ENCODE data around the gene ACTR1A.
A peak's percentile ranks its signal among the peaks of the same experiment; 100 is the strongest.
"Not testable (repeated sequence)": the region's sequence is repeated elsewhere in the genome, so short reads cannot be mapped to it uniquely, and the experiment has no call there.

The ACTR1A gene

DNA sequence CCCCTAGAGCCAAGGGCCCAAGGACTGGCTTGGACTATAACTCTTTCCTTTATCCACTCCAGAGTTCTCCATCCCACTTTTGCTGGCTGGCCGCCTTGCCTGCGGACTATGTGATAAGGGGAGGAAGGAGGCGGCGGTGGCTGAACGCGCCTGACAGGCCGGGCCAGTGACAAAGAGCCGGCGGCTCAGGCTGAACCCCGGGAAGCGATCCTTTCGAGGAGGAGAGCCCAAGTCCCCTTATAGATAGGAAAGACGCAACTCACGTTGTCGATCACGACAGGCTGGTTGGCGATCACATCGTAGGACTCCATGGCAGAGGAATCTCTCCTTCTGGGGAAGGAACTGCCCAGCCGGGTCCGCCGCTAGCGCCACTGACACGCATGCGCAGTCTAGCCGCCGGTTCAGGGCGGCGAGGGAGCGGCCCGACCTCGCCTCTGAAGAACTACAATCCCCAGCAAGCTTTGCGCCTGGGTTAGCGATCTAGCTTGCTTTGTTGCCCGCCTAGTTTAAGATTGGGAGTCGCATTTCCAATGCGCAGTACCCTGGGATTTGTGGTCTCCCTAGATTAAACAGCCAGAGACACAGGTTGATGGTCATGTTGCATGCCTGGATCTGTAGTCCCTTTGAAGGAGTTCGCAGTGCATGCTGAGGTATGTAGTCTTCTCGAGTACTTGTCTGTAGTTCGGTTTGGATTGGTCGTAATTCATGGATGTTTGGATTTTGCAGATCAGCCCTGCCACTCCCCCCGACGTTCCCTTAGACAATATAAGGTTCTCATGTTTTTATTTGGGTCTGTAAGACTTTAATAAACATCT lies at the start of gene ACTR1A:
ACTR1A (minus strand) TSS at position 376 of the 815 bp plus-strand sequence; CDS start at position 311, 65 bp downstream.
- peak; percentile 74 for DNase-seq (ENCODE audit: insufficient read length, low spot score)
- FAIRE-seq, result no peak

DNA sequence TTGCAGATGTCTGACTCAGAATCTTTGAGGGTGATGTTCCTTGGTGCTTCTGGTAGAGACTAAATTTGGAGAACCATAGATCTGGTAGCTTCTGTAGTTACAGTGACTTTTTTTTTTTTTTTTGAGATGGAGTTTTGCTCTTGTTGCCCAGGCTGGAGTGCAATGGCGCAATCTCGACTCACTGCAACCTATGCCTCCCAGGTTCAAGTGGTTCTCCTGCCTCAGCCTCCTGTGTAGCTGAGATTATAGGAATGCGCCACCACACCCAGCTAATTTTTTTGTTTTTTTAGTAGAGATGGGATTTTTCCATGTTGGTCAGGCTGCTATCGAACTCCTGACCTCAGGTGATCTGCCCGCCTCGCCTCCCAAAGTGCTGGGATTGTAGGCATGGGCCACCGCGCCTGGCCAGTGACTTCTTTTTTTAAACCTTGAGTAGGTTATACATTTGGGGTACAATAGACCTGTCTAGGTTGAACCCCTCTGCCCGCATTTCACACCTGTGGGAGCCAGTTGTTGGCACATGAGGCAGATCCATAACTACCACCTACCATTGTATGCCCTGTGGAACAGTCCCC lies 48.2 kb upstream of the ACTR1A start:
- DNase-seq (ENCODE audit: insufficient read length, low spot score), result no peak

DNA sequence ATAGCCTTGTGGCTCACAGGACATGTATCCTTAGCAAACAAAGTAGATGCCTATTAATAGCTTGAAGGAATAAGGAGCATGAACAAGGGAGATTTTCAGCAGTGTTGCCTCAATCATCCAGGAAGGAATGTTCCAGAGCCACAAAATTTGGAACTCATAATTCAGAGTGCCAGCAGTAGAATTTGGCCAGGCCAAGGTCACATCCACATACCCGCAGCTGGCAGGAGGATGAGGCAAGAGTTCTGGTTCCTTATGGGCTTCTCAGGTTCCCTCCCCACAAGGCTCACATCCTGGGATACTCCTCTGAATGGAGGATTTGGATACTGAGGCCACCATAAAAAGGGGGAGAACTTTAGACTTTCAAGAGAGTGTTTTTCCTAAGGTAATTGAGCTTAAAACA lies 47.0 kb upstream of the ACTR1A start:
- FAIRE-seq (no peak), DNase-seq (ENCODE audit: insufficient read length, low spot score) (no peak)

More for the DNA sequence above, 48.2 kb upstream of the ACTR1A start:
- no peak for FAIRE-seq

DNA sequence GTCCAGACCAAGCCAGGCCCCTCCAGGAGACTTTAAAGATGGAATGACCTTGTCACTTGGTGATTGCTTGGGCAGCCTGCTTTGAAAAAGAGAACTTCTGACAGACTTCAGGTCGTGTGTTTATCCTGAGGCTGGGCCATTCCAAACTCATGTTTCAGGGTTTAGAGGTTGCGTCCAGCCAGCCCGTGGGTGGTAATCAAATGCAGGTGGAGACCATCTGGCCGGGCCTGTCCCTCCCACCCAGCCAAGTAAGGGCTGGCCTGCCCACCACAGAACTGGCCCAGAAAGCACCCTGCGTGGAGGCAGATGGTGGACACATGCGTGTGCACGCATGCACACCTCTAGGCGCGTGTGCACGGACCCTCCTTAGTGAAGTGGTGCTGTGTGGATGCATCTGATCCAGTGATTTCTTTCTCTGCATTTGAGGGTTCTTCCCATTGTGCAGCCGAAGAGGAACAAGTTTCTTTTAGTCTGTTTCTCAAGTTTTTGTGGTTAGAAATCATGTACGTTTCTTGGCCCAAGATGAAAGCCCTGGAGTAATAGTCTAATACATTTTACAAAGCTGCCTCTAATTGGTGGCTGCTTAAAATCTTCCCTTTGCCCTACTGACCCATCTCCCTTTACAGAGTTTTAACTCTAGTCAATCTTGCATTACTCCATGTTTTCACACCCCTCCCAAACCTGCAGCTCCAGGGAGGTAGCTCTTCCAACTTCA lies 44.3 kb upstream of the ACTR1A start:
- FAIRE-seq, result peak; percentile 23
- DNase-seq (ENCODE audit: insufficient read length, low spot score), result no peak

DNA sequence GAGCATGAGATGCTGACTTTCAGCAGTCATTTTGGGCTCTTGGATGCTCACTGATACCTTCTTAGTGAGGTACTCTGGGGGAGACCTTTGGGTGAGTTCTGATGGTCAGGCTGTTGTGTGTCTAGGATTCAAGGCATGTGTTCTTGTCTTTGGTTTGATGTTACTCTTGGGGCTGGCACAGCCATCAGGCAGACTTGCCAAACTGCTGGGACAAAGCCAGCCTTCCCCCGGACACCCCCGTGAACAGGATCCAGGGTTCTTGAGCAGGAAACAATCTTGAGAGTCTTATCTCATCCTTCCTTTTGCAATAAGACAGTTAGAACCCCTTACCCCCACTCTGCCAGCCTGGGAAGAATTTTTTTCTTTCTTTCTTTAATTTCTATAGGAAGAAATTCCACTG lies 43.5 kb upstream of the ACTR1A start:
- FAIRE-seq (no peak), DNase-seq (ENCODE audit: insufficient read length, low spot score) (no peak)

DNA sequence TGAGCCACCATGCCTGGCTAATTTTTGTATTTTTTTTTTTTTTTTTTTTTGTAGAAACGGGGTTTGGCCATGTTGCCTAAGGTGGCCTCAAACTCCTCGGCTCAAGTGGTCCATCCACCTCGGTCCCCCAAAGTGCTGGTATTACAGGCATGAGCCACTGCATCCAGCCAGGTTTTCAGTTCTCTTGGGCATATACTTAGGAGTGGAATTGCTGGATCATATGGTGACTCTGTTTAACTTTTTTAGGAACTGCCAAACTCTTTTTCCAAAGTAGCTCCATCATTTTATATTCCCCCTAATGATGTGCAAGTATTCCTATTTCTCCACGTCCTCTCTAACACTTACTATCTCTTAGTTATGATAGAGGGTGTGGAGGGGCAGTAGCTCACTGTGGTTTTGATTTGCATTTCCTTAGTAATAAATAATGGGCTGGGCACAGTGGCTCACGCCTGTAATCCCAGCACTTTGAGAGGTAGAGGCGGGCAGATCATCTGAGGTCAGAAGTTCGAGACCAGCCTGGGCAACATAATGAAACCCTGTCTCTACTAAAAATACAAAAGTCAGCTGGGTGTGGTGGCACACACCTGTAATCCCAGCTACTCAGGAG lies 42.9 kb upstream of the ACTR1A start:
- DNase-seq (ENCODE audit: insufficient read length, low spot score) (no peak), FAIRE-seq (no peak)

DNA sequence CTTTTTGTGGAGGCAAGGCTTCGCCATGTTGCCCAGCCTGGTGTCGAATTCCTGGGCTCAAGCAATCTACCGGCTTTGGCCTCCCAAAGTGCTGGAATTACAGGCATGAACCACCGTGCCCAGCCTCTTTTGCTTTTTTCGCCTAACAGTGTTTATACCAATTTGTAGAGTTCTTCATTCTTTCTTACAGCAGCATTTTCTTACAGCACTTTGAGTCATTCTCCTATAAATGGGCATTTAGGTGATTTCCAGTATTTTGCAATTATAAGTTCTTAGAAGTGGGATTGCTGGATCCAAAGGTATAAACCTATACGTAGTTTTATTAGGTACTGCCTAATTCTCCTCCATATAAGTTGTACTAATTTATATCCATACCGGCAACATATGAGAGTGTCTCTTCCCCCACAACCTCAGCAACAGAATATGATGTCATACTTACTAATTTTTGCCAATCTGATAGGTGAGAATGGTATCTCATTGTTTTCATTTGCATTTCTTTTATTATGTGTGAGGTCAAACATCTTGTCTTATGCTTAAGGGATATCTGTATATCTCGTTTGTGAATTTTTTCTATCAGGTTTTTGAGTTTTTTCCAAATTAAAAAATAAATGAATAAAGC lies 40.4 kb upstream of the ACTR1A start:
- FAIRE-seq, result no peak
- DNase-seq (ENCODE audit: insufficient read length, low spot score), result no peak

DNA sequence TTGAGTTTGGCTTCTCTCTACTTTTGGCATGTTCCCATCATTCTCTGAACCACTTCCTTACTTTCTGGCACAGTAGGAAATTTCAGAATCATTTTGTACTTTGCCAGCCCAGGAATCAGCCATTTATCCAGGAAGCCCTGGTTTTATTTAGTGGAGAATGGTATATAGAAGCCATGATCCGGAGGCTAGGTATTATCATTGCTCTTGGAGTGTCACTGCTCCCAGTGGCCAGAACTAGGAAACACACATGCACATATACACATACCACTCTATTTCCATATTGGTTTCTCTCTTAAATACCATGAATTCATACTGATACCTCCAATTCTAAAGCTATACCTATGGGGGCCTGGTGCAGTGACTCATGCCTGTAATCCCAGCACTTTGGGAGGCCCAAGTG lies 37.5 kb upstream of the ACTR1A start:
- DNase-seq (ENCODE audit: insufficient read length, low spot score), result no peak
- peak; percentile 81 for FAIRE-seq

DNA sequence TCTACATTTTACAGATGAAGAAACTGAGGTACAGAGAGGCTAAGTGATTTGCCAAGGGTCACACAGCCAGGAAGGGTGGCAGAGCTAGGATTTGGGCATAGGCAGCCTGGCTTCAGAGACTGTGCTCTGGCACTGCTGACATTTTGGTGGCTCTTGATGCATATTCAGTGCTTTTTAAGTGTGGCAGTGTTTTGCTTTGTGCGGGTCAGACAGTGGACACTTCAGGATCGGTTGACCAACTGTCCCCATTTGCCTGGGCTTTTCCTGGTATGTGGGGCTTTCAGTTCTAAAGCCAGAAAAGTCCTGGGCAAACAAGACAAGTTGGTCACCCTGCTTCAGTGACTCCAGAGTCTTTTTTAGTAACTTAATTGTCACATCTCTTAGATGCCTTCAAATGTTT lies 36.3 kb upstream of the ACTR1A start:
- DNase-seq (ENCODE audit: insufficient read length, low spot score) (no peak), FAIRE-seq (peak; percentile 74)

DNA sequence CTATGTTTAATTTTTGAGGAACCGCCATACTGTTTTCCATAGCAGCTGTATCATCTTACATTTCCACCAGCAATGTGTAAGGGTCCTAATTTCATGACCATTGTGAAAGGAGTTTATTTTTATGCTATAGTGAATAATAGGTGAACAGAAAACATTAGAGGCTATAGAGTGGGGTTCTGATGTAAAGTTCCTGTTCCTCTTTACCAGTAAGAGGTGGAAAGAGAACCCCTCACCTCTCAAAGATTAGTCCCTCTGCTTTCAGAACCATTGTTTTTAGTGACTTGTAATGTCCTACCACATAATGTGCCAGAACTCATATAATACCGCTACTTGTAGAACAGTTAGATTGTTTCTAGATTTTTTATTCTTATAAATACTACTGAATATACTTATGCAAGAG lies 35.4 kb upstream of the ACTR1A start:
- DNase-seq (ENCODE audit: insufficient read length, low spot score) (no peak), FAIRE-seq (peak; percentile 21)

DNA sequence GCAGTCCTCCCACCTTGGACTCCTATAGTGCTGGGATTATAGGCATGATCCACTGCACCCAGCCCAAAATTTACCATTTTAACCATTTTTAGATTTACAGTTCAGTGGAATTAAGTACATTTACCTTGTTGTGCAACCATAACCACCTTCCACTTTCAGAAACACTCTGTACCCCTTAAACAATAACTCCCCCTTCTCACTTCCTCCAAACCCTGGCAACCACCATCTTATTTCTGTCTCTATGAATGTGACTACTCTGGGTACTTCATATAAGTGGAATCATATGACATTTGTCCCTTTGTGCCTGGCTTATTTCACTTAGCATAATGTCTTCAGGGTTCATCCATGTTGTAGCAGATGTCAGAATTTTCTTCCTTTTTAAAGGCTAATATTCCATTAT lies 34.9 kb upstream of the ACTR1A start:
- DNase-seq (ENCODE audit: insufficient read length, low spot score) (no peak), FAIRE-seq (peak; percentile 93)

DNA sequence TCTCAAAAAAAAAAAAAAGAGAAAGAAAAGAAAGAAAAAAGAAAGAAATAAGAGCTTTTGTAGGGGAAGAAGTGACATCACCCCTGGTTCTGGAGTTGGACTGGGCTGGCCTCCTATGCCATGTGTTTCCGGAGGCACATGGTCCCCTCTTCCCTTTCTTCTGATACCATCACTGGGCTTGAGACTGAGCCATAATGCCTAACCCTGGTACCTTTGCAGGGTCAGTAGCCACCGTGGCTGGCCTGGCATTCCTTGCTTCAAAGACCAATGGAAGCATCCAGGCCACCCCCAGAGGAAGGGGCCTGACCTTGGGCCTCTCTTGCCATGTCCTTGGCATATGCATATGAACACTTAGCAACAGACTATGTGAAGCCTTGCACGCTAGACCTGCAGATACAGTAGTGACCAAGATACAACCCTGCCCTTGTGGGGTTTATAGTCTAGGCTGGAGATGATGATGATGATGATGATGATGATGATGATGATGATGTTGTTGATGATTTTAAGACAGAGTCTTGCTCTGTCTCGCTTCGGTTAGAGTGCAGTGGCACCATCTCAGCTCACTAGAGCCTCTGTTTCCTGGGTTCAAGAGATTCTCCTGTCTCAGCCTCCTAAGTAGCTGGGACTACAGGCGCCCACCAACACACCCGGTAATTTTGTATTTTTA lies 33.1 kb upstream of the ACTR1A start:
- DNase-seq (ENCODE audit: insufficient read length, low spot score), result no peak
- no peak for FAIRE-seq

DNA sequence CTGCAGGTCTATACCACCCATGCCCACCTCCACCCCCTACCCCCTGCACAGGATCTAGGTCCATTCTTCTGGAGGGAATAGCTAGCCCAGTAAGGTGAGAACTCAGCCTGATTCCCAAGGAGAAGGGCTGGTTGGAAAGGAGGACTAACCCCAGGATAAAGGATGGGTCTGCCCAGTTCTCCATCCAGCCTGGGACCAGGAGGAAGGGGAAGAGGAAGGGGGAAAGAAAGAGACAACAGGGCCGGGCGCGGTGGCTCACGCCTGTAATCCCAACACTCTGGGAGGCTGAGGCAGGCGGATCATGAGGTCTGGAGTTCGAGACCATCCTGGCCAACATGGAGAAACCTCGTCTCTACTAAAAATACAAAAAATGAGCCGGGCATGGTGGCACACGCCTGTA lies 32.5 kb upstream of the ACTR1A start:
- not testable (repeated sequence) for DNase-seq (ENCODE audit: insufficient read length, low spot score); FAIRE-seq

DNA sequence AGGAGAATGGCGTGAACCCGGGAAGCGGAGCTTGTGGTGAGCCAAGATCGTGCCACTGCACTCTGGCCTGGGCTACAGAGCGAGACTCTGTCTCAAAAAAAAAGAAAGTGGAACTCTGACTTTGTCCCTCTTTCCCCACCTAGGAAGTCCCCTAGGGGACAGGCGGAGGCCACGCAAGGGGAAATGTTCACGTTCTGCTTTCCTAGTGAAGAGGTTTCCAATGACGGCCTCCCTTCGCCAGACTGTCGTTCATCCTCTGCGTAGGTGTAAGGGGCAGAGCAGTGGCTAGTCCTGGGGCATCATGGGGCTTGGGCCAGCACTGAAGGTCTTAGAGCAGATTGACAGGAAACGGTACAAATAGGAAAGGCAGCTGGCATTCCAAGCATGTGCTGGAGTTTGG lies 31.8 kb upstream of the ACTR1A start:
- FAIRE-seq (no peak), DNase-seq (ENCODE audit: insufficient read length, low spot score) (no peak)

DNA sequence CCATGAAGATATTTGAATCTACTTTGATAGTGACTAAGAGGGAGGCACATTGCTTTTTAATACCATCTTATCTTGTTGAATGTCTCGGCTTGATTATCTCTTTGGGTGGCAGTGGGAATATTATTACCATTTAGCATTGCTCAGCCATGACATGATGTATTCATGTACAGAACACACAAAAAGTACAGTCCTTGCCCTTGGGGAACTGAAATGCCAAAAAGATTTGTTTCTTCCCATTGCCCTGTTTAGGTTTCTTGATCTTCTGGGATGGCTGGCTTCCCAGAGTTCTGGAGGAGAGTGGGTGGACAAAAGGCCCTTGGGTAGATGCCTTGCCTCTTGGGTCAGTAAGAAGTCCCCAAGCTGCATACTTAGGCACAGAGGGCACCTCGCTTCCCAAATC lies 25.0 kb upstream of the ACTR1A start:
- DNase-seq (ENCODE audit: insufficient read length, low spot score), result no peak
- no peak for FAIRE-seq

DNA sequence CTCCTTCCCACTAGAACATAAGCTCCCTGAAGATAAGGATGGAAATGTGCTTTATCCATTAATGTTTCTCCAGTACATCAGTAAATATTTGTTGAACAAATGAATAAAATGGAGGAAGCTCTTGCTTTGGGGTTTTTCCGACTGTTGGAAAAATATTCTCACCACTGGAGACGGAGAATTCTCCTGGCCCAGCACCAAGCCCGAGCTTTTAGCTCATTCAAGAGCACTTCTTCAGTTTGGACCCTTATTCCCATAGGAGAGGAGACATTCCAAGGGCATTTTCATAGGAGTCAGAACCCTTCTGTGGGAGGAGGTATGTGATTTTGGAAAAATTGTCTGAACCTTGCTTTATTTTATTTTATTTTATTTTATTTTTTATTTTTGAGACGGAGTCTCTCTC lies 22.2 kb upstream of the ACTR1A start:
- no peak for DNase-seq (ENCODE audit: insufficient read length, low spot score)
- FAIRE-seq, result no peak

DNA sequence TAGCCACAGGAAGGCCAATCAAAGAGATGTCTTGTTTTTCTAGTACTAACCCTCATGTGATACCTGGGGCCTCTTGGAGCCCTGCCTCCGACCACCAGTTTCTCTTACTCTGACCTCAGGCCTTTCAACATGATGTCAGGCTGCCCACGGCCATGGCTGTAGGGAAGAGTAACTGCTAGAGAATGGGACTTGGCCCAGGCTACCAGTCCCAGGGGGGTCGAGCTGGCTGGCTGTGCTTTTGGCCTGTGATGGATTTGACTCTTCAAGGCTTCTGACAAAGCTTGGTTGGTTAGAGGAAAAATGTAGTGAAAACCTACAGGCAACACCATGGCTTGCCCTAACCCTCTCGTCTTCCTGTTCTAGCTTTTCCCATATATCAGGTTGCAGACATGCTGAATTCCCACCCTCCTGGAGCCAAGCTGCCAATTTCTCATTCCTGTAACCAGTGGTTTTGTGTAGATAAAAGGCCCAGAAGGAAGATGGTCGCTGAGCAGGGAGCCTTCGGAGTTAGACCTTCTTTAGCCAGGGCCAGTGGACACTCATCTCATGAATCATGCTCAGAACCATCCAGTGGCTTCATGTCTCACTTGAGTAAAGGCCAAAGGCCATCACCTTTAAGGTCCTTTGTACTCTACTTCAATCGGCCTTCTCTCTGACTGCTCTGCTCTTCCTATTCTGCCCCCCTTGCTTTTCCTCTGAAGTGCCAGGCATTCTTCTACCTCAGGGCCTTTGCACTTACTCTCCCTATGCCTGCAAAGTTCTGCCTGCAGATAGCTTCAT lies 20.9 kb upstream of the ACTR1A start:
- FAIRE-seq (no peak), DNase-seq (ENCODE audit: insufficient read length, low spot score) (no peak)

DNA sequence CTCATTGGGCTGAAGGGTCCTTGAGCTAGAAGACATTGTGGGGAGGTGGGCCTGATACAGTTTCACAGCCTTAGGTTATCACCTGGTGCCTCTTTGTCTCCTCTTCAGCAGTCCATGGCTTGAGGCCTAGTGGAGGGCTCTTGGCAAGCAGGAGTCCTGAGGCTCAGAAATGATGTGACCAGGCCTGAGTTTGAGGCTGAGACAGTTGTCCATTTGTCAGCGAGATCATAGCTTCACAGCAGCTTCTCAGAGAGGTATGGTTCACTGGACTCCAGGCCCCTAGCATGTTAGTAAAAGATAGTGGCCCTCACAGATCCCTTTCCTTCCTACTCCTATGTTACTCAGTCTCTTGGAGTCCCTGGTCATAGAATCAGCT lies 20.4 kb upstream of the ACTR1A start:
- no peak for DNase-seq (ENCODE audit: insufficient read length, low spot score)
- FAIRE-seq, result no peak

DNA sequence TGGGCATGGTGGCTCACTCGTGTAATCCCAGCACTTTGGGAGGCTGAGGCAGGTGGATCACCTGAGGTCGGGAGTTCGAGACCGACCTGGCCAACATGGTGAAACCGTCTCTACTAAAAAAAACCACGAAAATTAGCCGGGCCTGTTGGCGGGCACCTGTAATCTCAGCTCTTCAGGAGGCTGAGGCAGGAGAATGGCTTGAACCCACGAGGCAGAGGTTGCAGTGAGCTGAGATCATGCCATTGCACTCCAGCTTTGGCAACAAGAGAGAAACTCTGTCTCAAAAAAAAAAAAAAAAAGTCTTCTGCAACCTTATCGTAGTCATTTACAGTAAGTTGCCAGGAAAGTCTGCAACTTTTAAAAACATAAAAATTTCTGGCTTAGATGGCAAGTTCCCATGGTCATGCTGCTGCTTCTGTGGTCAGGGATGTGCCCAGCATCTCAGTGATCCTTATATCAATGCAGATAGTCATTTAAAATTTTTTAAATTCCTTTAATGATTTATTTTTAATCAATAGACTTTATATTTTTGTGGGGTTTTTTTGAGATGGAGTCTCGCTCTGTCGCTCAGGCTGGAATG lies 16.8 kb upstream of the ACTR1A start:
- no peak for DNase-seq (ENCODE audit: insufficient read length, low spot score)

More for the DNA sequence above, 16.8 kb upstream of the ACTR1A start:
- FAIRE-seq, result no peak
